OCI-LY3 (cell line): ENCODE data around the gene CD248.

Experiments
- H2AFZ ChIP-seq: fragments of 200-600, 300-600 bp; shearing (Covaris generic); 2 replicates; pipeline ENCODE4 v1.6.0; 2014; ENCODE audit warnings: antibody characterized with exemption, low read depth, low read length
- H3K27ac ChIP-seq: fragments of 200-600, 300-600 bp; sonication (generic); 2 replicates; pipeline ENCODE4 v1.5.1; 2014; ENCODE audit warnings: mild to moderate bottlenecking, low read length, moderate library complexity, mixed read lengths
- H3K27me3 ChIP-seq: fragments of 200-600, 300-600 bp; sonication (generic); 2 replicates; pipeline ENCODE4 v1.6.1; 2014; ENCODE audit warnings: low read depth, low read length, mixed read lengths
- H3K36me3 ChIP-seq: fragments of 200-600, 300-600 bp; sonication (generic); replicated peaks from 2 replicates; pipeline ENCODE3; 2014; ENCODE audit warnings: low read depth, low read length, mixed read lengths
- H3K4me1 ChIP-seq: fragments of 300-600, 200-600 bp; sonication (generic); 2 replicates; pipeline ENCODE4 v1.6.1; 2014; ENCODE audit warnings: low read length, mixed read lengths
- H3K4me2 ChIP-seq: fragments of 200-600, 300-600 bp; sonication (generic); 2 replicates; pipeline ENCODE4 v1.6.1; 2014; ENCODE audit warnings: low read length, mixed read lengths
- H3K4me3 ChIP-seq: fragments of 300-600, 200-600 bp; sonication (generic); 2 replicates; pipeline ENCODE4 v1.5.1; 2014; ENCODE audit warnings: antibody characterized with exemption, mild to moderate bottlenecking, low read length, moderate library complexity
- H3K79me2 ChIP-seq: fragments of 300-600, 200-600 bp; shearing (Covaris generic); 2 replicates; pipeline ENCODE4 v1.6.1; 2014; ENCODE audit warnings: mild to moderate bottlenecking, low read length, mixed read lengths
- H3K9ac ChIP-seq: fragments of 300-600, 200-600 bp; shearing (Covaris generic); 2 replicates; pipeline ENCODE4 v1.6.0; 2014; ENCODE audit warnings: mild to moderate bottlenecking, low read length, moderate library complexity
- H3K9me3 ChIP-seq: fragments of 200-600, 300-600 bp; shearing (Covaris generic); 2 replicates; pipeline ENCODE4 v1.6.1; 2014; ENCODE audit warnings: low read length, mixed read lengths; ENCODE audit not compliant: insufficient read depth
- H4K20me1 ChIP-seq: fragments of 200-600, 300-600 bp; sonication (generic); 2 replicates; pipeline ENCODE4 v1.6.1; 2016; ENCODE audit warnings: low read length, mixed read lengths; ENCODE audit not compliant: insufficient read depth
- EZH2phosphoT487 ChIP-seq: fragments of 200-600 bp; shearing (Covaris generic); IDR thresholded peaks from 2 replicates; pipeline ENCODE4 v1.6.1; 2018; ENCODE audit warnings: antibody characterized with exemption, mixed run types, low read depth
- TF ChIP-seq, protein P1 (sequence below): fragments of 200-600, 300-600 bp; sonication (generic); IDR thresholded peaks from 2 replicates; pipeline ENCODE4 v1.5.1; 2014; ENCODE audit warnings: antibody characterized with exemption, low read length, low read depth

The CD248 gene

GRCh38 chr11:66283461-66284105 is 33.3 kb downstream of the CD248 start:
- TF ChIP-seq, protein P1, sequence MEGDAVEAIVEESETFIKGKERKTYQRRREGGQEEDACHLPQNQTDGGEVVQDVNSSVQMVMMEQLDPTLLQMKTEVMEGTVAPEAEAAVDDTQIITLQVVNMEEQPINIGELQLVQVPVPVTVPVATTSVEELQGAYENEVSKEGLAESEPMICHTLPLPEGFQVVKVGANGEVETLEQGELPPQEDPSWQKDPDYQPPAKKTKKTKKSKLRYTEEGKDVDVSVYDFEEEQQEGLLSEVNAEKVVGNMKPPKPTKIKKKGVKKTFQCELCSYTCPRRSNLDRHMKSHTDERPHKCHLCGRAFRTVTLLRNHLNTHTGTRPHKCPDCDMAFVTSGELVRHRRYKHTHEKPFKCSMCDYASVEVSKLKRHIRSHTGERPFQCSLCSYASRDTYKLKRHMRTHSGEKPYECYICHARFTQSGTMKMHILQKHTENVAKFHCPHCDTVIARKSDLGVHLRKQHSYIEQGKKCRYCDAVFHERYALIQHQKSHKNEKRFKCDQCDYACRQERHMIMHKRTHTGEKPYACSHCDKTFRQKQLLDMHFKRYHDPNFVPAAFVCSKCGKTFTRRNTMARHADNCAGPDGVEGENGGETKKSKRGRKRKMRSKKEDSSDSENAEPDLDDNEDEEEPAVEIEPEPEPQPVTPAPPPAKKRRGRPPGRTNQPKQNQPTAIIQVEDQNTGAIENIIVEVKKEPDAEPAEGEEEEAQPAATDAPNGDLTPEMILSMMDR: peak; percentile 13; the same call in 1 of the 2 replicates
- TF ChIP-seq EZH2phosphoT487: no peak
- H3K79me2 ChIP-seq: peaks cover 11% of the 10 kb centered on the region
- peaks cover 39% of the 10 kb centered on the region for H3K4me1 ChIP-seq
- H4K20me1 ChIP-seq: peaks cover 3% of the 10 kb centered on the region; the same call in 1 of the 2 replicates
- H2AFZ ChIP-seq: no peak overlapping the region
- H3K27ac ChIP-seq: no peak overlapping the region
- no peaks in the 10 kb centered on the region for H3K9me3 ChIP-seq
- H3K4me2 ChIP-seq: no peak overlapping the region
- no peak overlapping the region for H3K9ac ChIP-seq
- H3K27me3 ChIP-seq: no peaks in the 10 kb centered on the region
- H3K4me3 ChIP-seq: no peak overlapping the region
- H3K36me3 ChIP-seq: peaks cover 15% of the 10 kb centered on the region

DNA sequence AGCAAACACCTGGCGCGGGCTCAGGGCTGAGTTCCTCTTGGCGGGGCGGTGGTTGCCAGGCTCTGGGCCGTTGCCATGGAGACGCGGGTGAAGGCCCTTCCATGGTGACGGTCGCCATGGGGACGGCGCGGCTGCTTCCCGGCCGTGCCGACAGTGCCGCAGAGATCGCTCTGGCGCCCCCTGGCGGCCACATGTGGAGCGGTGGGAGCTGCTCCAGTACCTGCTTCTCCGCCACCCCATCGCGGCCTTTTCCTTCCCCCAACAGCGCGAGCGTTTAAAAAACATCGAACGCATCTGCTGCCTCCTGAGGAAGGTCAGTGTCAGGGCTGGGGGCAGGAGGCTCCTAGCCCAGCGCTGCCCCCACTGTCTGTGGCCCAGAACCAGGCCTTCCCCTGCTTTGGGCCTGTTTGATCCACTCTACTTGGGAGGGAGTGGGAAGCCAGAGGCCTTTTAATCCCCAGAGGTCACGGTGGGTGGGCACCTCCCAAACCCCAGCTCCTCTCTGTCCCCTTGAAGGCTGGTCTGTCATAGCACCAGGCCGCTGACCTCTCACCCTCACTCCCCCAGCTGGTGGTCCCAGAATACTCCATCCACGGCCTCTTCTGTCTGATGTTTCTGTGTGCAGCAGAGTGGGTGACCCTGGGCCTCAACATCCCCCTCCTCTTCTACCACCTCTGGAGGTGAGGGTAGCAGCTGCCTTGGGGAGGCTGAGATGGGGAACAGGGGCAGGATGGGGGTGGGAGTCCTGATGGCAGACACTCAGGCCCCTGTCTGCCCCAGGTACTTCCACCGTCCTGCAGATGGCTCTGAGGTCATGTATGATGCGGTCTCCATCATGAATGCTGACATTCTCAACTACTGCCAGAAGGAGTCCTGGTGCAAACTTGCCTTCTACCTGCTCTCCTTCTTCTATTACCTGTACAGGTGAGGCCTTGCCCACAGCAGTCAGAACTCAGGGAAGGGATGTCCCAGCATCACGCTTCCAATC is 34.1 kb downstream of the CD248 start:
- Histone ChIP-seq H3K79me2 (peaks cover 3% of the 10 kb centered on the region), H3K9ac (peak overlapping the region; percentile 33; the same call in 1 of the 2 replicates), H2AFZ (no peak overlapping the region), H3K27me3 (no peaks in the 10 kb centered on the region), H3K27ac (peak overlapping the region; percentile 23; the same call in 1 of the 2 replicates), H3K36me3 (peaks cover 15% of the 10 kb centered on the region), H3K4me2 (peak overlapping the region; percentile 69), H3K9me3 (no peaks in the 10 kb centered on the region), H4K20me1 (peaks cover 3% of the 10 kb centered on the region; the same call in 1 of the 2 replicates), H3K4me3 (peak overlapping the region; percentile 46; the same call in 1 of the 2 replicates), H3K4me1 (peaks cover 36% of the 10 kb centered on the region)
- TF ChIP-seq, protein P1: peak; percentile 93
- TF ChIP-seq EZH2phosphoT487: no peak

- Histone ChIP-seq H3K4me2 (0 out of 2 replicates have a peak overlapping the region, but pooled peaks have one; percentile 9), H3K36me3 (peaks cover 15% of the 10 kb centered on the region)
Observed at GRCh38 chr11:66281776-66282467, 34.9 kb downstream of the CD248 start.

More at GRCh38 chr11:66281776-66282467, 34.9 kb downstream of the CD248 start:
- H3K79me2 ChIP-seq: no peaks in the 10 kb centered on the region
- no peak for TF ChIP-seq EZH2phosphoT487
- TF ChIP-seq, protein P1: no peak
- H3K9ac ChIP-seq: no peak overlapping the region
- no peak overlapping the region for H2AFZ ChIP-seq
- H3K4me1 ChIP-seq: peaks cover 37% of the 10 kb centered on the region
- no peak overlapping the region for H3K27ac ChIP-seq
- H3K4me3 ChIP-seq: no peak overlapping the region
- no peaks in the 10 kb centered on the region for H3K9me3 ChIP-seq
- H3K27me3 ChIP-seq: no peaks in the 10 kb centered on the region
- H4K20me1 ChIP-seq: peaks cover 3% of the 10 kb centered on the region; the same call in 1 of the 2 replicates
